ENCODE data around the gene C5AR2.
"Not testable (repeated sequence)": the region's sequence is repeated elsewhere in the genome, so short reads cannot be mapped to it uniquely, and the experiment has no call there.

The C5AR2 gene

DNA sequence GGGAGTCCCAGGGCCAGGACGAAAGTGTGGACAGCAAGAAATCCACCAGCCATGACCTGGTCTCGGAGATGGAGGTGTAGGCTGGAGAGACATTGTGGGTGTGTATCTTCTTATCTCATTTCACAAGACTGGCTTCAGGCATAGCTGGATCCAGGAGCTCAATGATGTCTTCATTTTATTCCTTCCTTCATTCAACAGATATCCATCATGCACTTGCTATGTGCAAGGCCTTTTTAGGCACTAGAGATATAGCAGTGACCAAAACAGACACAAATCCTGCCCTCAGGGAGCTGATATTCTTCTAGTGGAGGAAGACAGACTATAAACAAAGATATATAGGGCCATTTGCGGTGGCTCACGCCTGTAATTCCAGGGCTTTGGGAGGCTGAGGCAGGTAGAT, 9.8 kb downstream of the C5AR2 start:
- in situ Hi-C loops (cut with HindIII; ENCODE audit: low pct_ligation_motif_present, low sequenced_read_pairs), result no loop called here
- Histone ChIP-seq H3K4me3 (ENCODE audit: low read depth, low read length) (no peak overlapping the region), H3K27ac (no peak overlapping the region), H3K36me3 (replicated peaks) (no peaks in the 10 kb centered on the region), H3K27me3 (replicated peaks) (no peaks in the 10 kb centered on the region)
- TF ChIP-seq, protein P1, sequence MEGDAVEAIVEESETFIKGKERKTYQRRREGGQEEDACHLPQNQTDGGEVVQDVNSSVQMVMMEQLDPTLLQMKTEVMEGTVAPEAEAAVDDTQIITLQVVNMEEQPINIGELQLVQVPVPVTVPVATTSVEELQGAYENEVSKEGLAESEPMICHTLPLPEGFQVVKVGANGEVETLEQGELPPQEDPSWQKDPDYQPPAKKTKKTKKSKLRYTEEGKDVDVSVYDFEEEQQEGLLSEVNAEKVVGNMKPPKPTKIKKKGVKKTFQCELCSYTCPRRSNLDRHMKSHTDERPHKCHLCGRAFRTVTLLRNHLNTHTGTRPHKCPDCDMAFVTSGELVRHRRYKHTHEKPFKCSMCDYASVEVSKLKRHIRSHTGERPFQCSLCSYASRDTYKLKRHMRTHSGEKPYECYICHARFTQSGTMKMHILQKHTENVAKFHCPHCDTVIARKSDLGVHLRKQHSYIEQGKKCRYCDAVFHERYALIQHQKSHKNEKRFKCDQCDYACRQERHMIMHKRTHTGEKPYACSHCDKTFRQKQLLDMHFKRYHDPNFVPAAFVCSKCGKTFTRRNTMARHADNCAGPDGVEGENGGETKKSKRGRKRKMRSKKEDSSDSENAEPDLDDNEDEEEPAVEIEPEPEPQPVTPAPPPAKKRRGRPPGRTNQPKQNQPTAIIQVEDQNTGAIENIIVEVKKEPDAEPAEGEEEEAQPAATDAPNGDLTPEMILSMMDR (IDR thresholded peaks at IDR 0.05; ENCODE audit: low read depth, low read length, missing control alignments), result no peak
- no peak for DNase-seq

DNA sequence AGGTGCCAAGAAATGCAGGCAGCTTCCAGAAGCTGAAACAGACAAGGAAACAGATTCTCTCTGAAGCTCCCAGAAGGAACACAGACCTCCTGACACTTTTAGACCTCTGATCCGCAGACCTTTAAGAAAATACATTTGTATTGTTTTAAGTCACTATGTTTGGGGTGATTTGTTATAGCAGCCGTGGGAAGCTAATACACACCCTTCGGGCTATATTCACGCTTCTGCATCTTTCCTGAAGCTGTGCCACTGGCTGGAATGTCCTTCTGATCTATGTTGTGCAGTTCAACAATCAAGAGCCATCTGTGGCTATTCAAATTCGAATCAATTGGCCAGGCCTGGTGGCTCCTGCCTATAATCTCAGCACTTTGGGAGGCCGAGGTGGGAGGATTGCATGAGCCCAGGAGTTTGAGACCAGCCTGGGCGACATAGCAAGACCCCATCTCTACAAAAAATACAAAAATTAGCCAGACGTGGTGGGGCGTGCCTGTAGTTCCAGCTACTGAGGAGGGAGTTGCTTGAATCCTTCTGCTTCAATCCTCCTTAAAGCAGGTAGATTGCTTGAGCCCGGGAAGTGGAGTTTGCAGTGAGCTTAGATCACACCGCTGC, 11.3 kb downstream of the C5AR2 start:
- TF ChIP-seq, protein P1 (IDR thresholded peaks at IDR 0.05; ENCODE audit: low read depth, low read length, missing control alignments), result no peak
- Histone ChIP-seq H3K27me3 (replicated peaks) (no peaks in the 10 kb centered on the region), H3K36me3 (replicated peaks) (no peaks in the 10 kb centered on the region), H3K4me3 (ENCODE audit: low read depth, low read length) (no peak overlapping the region), H3K27ac (no peak overlapping the region)
- in situ Hi-C loops (cut with HindIII; ENCODE audit: low pct_ligation_motif_present, low sequenced_read_pairs), result no loop called here
- no peak for DNase-seq

DNA sequence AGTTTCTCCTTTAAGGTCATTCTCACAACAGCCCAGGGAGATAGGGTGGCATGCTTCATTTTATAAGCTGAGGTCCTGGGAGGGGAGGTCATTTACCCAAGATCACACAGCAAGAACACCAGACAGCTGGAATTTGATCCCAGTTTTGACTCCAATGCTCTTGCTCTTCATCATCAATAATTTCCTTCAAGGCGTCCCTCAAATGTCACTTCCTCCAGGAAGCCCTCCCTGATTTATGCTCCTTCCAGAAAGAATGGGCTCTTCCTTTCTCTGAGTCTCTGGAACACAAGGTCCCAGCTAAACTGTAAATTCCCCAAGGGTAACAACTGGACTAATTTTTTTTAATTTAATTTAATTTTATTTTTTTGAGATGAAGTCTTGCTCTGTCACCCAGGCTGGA, 12.4 kb downstream of the C5AR2 start:
- Histone ChIP-seq H3K27ac (no peak overlapping the region), H3K36me3 (replicated peaks) (no peaks in the 10 kb centered on the region), H3K27me3 (replicated peaks) (no peaks in the 10 kb centered on the region), H3K4me3 (ENCODE audit: low read depth, low read length) (no peak overlapping the region)
- in situ Hi-C loops (cut with HindIII; ENCODE audit: low pct_ligation_motif_present, low sequenced_read_pairs), result no loop called here
- TF ChIP-seq, protein P1 (IDR thresholded peaks at IDR 0.05; ENCODE audit: low read depth, low read length, missing control alignments), result no peak
- DNase-seq, result no peak

DNA sequence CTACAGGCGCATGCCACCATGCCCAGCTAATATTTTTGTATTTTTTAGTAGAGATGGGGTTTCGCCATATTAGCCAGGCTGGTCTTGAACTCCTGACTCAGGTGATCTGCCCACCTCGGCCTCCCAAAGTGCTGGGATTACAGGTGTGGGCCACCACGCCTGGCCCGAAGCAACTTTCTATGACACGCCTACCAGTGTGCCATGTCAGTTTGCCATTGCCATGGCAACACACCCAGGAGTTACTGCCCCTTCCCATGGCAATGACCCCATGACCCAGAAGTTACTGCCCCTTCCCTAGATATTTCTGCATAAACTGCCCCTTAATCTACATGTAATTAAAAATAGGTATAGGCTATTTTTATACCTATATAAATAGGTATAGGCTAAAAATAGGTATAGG, 14.0 kb downstream of the C5AR2 start:
- H3K36me3 ChIP-seq (replicated peaks); H3K4me3 ChIP-seq (ENCODE audit: low read depth, low read length); H3K27me3 ChIP-seq (replicated peaks); in situ Hi-C loops (cut with HindIII; ENCODE audit: low pct_ligation_motif_present, low sequenced_read_pairs); DNase-seq; H3K27ac ChIP-seq: not testable (repeated sequence)

DNA sequence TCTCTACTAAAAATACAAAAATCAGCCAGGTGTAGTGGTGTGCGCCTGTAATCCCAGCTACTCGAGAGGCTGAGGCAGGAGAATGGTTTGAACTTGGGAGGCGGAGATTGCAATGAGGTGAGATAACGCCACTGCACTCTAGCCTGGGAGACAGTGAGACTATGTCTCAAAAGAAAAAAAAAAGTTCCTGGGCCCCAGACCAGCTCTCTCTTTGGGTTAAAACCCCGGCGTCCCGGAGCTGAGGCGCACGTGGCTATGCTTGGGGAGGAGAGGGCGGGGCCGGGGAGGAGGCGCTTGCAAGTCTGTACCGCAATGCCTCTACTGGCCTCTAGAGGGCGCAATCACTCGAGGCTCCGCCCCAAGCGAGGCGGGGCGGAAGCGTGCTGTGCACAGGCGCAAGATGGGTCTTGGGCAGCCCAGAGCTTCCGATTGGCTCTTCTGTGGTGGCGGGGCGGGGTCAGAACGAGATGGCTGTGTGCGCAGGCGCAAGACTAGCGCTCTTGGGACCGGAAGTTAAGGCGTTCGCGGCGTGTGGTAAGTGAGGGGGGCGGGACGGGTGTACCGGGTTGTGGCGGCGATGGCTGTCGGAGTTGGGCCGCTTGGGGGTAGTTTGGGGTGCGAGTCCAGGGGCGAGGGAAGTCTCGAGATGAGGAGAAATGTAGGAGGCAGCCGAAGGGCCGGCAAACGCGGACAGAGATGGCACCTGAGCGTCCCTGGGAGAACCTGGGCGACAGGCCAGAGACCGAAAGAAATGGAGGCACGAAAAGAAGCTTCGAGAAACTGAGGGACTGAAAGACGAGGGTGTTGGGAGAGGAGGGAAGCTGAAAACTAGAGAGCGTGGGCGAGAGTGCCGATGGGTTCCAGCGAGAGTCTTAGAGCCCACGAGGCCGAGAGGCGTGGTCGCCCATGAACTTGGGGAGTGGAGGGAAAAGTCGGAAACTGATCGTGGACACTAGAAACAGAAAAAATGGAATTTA, 17.1 kb downstream of the C5AR2 start, which contains the start of gene DHX34:
TSS of gene DHX34 (plus strand) at position 497 of the 977 bp plus-strand sequence. CDS start 3,716 bp downstream, outside the sequence.
- Histone ChIP-seq H3K27me3 (replicated peaks) (no peaks in the 10 kb centered on the region), H3K4me3 (ENCODE audit: low read depth, low read length) (peak within 1 kb of the TSS; percentile 79), H3K27ac (peak within 1 kb of the TSS; percentile 36), H3K36me3 (replicated peaks) (peaks cover 14% of the 10 kb centered on the region)
- DNase-seq, result peak; percentile 98
- in situ Hi-C loops (cut with HindIII; ENCODE audit: low pct_ligation_motif_present, low sequenced_read_pairs), result no loop called here
- TF ChIP-seq, protein P1 (IDR thresholded peaks at IDR 0.05; ENCODE audit: low read depth, low read length, missing control alignments), result peak; percentile 98

DNA sequence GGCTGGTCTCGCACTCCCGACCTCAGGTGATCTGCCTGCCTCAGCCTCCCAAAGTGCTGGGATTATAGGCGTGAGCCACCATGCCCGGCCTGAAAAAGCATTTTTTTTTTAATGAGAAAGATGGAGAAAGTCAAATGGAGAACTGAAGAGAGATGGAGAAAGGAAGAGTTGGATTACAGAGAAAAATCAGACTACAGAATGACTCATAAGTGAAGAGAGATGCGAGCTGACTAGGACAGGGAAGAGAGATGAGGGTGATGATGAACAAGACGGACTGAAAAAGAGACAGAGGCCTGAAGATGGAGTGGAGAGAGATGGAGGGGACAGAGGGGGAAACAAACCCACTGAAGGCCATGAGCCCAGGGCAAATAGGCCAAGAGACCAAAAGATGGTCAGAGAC, 18.7 kb downstream of the C5AR2 start:
- H3K27me3 ChIP-seq (replicated peaks), result no peaks in the 10 kb centered on the region
- no peak overlapping the region for H3K4me3 ChIP-seq (ENCODE audit: low read depth, low read length)
- no peak for DNase-seq
- H3K36me3 ChIP-seq (replicated peaks), result peaks cover 28% of the 10 kb centered on the region
- in situ Hi-C loops (cut with HindIII; ENCODE audit: low pct_ligation_motif_present, low sequenced_read_pairs), result no loop called here
- TF ChIP-seq, protein P1 (IDR thresholded peaks at IDR 0.05; ENCODE audit: low read depth, low read length, missing control alignments), result no peak
- H3K27ac ChIP-seq, result no peak overlapping the region
